ENCODE measurements around the gene TERB1.
"Not testable (repeated sequence)": the region's sequence is repeated elsewhere in the genome, so short reads cannot be mapped to it uniquely, and the experiment has no call there.

TERB1 gene

GRCh38 chr16:66830422-66831404 is 29.3 kb upstream of the TERB1 start, which contains the start of gene NAE1:
TSS of gene NAE1 (minus strand) at chr16:66830976. CDS start at chr16:66830899, 77 bp downstream.
- DNase-seq (ENCODE audit: low read depth) = peak; percentile 89

- no peak for DNase-seq (ENCODE audit: low read depth)
Measured at GRCh38 chr16:66824006-66824405, 22.6 kb upstream of the TERB1 start.

GRCh38 chr16:66814734-66815133 is 13.3 kb upstream of the TERB1 start:
- DNase-seq (ENCODE audit: low read depth) = no peak

GRCh38 chr16:66811043-66811442 is 9.7 kb upstream of the TERB1 start:
- DNase-seq (ENCODE audit: low read depth) = no peak

DNA sequence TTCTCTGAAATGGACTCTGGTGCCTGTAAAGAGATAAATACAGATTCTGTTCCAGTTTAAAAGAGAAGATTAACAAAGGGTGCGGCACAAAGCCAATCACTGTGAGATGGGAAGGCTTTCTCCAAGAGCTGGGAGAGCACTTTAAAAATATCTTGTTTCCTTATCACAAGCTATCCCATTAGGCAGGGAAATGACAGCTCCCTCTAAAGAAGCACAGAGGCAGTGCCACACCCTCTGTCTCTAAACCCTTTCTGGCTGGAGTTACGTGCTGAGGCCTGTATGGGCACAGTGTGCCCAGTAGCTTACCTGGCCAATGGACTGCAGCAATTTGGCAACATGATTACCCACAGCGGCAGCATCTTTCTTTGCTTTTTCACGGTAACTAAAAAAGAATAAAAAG is 9.0 kb upstream of the TERB1 start:
- DNase-seq (ENCODE audit: low read depth) = no peak

DNA sequence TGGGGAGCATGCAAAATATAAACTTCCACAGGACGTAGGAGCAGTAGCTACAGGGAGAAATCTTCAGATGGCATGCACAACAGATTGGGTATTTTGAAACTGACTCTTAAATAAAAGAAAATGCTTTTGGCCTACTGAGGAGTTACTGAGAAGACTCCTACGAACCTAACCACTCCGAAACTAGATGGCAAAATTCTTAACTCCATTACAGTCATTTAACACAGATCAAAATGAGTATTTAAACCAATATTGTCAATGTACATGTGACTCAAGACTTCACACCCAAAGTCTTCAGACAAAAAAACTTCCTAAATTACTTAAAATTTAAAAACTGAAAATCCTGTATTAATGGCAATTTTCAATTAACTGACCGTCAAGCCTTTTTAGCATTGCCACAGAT is 8.4 kb upstream of the TERB1 start:
- no peak for DNase-seq (ENCODE audit: low read depth)

DNA sequence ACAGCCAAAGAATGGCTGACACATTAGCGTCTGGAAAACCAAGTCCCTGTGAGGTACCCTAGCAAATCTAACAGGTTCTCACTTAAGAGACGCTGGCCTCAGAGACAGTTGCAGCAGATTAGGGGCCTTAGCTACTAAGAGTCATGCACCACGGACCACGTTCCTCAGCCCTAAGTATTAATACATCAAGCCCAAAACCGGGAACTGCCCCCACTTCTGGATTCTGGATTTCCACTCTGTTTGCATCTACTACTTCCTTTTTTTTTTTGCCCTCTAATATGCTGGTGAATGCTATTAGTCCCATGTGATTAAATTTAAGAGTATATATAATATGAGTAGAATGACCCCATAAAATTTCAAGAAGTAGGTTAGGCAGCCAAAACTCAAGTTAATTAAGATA is 775 bp upstream of the TERB1 start:
- DNase-seq (ENCODE audit: low read depth) = no peak

DNA sequence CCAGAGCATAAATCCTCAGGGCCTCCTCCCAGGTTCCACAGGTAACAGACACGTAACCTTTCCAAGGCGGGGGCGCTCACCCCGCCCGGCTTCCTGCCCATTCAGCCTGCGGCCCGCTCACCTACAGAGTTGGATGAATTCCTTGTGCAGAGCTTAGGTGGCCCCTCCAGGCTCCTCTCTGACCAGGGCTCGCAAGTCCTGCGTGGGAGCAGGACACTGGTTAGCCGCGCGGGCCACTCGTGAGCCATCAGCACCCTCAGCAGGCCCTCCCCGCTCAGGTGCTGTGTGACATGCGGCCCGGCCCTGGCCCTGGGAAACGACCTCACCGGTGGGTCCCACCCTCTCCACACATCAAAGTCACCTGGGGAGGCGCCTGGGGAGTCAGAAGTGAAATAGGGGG is 528 bp downstream of the TERB1 start:
- DNase-seq (ENCODE audit: low read depth) = no peak

- no peak for DNase-seq (ENCODE audit: low read depth)
Measured at GRCh38 chr16:66798161-66798560, 3.2 kb downstream of the TERB1 start.

GRCh38 chr16:66793984-66794383 is 7.4 kb downstream of the TERB1 start:
- DNase-seq (ENCODE audit: low read depth) = not testable (repeated sequence)

DNA sequence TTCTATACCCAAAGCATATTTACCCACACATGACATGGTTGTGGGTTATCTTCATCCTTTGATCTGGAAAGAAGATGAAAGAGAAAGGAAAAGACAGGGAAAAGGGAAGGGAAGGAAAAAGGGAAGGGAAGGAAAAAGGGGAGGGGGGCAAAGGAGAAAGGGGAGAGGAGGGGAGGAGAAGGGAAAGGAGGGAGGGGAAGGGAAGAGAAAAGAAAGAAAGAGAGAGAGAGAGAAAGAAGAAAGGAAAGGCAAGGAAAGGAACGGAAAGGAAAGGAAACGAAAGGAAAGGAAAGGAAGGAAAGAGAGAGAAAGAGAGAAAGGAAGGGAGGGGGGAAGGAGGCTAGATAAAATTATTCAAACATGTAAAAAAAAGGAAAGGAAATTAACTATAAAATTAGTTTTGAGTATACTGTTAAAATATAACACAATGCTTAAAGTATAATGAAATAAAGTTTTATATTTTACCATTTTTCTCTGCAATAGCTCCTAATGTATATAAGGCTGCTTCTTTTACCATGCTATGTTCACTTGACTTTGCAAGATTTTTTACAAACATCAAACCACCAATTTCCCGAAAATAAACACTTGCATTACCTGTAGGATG is 11.2 kb downstream of the TERB1 start:
- DNase-seq (ENCODE audit: low read depth) = no peak

DNA sequence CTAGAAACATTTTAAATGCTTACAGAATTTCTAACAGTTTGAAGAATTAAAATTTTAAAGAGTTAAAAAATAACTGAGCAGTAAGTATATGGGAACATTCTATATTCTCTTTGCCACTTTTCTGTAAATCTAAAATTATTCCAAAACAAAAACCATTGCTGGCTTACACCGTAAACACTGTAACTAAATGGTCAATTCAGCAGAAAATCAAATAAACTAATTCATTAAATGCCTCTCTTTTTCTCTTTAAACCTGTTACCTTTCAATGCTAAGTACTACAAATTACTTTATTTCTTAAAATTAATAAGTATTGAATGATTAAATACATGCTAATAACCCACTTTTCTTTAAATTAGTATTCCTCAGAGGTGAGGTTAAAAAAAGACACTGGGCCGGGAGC is 14.0 kb downstream of the TERB1 start:
- DNase-seq (ENCODE audit: low read depth) = no peak

- no peak for DNase-seq (ENCODE audit: low read depth)
Measured at GRCh38 chr16:66786551-66786950, 14.8 kb downstream of the TERB1 start.

- no peak for DNase-seq (ENCODE audit: low read depth)
Measured at GRCh38 chr16:66776457-66776856, 24.9 kb downstream of the TERB1 start.

DNA sequence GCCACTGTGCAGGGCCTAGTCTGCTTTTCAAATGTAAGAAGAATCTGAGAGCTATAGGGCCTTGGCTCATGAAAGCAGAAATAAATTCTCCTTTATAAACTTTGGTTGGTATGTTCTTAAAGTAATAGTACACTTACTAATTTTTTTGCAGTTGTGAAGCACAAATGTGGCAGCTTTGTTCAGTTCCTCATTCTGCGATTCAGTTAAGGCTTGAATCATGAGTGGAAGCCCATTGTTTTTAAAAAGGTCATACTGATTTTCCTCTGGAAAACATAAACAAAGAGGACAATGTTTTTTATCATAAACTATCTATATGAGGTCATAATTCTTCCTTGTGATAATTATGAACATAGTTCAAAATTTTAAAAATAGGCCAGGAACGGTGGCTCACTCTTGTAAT is 26.4 kb downstream of the TERB1 start:
- DNase-seq (ENCODE audit: low read depth) = no peak

DNA sequence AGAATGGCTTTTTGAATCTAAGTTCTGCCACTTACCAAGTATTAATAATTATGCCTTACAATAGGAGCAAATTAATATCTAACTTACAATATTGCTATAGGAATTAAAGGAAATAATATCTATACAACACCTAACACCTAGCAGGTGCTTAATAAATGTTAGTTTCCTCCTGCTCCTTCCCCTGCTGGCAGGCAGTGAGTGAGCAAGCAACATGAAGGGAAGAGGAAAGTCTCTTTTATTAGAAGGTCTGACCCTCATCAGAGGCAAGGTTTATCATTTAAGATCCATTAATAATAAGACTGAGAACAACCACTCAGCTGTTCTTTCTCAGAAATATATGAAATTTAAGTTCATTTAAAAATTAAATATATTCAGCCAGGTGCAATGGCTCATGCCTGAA is 43.3 kb downstream of the TERB1 start:
- DNase-seq (ENCODE audit: low read depth) = no peak

DNA sequence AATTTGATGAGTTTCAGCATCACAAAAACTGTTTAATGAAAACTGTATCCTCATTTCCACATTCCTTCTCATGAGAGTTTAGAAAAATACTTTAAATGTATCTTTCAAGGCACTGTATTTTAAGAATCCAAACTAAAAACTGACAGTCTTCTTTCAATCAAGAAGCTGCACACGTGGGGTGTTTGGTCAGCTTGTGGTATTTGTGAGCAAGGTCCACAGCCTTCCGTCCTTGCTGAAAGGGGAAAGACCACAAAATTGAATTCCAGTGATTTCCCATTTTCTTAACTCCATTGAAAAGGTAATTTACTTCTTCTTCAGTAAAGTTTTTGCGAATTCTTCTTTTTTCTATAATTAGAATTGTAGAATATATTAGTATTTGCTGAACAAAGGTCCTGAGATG is 46.6 kb downstream of the TERB1 start:
- no peak for DNase-seq (ENCODE audit: low read depth)

- DNase-seq (ENCODE audit: low read depth) = no peak
Measured at GRCh38 chr16:66754211-66754610, 47.2 kb downstream of the TERB1 start.

DNA sequence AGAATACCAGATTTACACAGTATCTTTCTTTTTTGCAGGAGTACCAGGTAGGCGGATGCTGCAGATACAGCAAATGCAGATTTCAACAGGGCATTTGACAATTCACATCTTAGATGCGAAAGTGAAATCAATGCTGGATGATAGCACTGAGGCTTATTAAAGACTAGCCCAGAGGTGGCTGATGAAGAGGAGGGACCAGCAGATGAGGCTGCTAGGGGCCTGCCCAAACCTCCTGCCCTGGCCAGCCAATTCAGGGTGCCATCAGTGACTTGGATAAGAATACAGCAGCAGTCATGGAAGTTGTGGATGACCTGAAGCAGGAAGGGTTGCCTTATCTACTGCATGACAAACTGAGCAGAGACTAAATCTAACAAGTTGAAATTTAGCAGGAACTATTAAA is 48.4 kb downstream of the TERB1 start:
- DNase-seq (ENCODE audit: low read depth) = no peak

DNA sequence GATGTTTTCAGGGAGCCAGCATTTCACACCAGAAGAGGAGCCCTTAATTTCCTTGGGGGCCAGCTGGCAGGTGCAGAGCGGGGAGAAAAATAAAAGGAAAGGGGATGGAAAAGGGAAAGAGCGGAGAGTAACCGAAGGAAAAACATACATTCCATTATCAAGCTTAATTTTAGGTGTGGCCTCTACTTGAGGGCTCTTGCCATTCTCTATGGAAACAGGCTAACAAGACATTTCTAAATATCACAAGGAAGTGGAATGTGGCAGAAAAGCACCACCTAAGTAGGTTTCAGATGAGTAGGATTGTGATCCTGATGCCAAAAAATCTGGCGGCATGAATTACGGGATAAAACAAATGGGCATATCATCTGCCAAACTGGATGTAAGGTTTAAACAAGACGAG is 49.0 kb downstream of the TERB1 start:
- DNase-seq (ENCODE audit: low read depth) = no peak

GRCh38 chr16:66751992-66752322 is 49.4 kb downstream of the TERB1 start:
- DNase-seq (ENCODE audit: low read depth) = no peak

DNA sequence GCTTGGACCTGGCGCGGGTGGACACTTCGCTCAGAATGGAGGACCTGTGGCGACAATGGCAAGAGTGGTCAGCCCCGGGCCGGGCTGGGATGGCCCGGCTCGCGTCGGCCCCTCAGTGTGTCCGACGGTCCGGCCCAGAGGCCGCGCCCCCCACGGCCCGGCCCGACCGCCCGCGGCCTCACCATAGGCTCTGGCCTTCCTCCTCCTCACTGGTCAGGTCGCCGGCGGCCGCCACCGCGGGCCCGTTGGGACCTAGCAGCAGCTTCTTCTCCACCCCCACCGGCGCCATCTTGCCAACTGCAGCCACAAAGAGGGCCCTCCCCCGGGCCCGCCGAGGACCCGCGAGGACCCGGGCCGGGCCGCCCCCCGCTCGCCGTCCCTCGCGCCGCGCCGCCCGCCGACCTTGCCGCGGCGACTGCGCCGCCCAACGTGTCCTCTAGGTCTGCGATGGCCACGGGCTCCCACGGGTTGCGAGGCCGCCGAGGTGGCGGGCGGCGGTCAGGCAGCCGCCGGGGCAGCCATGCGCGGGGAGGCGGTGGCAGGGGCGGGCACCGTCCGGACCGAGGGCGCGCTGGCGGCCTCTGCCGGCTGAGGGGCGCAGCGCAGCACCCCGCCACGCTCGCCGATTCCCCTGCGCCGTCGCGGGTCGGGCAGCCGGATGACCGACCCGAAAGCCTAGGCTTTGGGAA is 49.9 kb downstream of the TERB1 start, which contains the start of gene DYNC1LI2:
DYNC1LI2 (minus strand) TSS at position 307 of the 689 bp plus-strand sequence; CDS start at position 289, 18 bp downstream.
- peak; percentile 65 for DNase-seq (ENCODE audit: low read depth)

GRCh38 chr16:66751053-66751302 is 50.4 kb downstream of the TERB1 start:
- no peak for DNase-seq (ENCODE audit: low read depth)
